Effector CD4-positive, alpha-beta T cell (primary cell): Measurements from ENCODE around the gene FNIP1.
"Not testable (repeated sequence)": the region's sequence is repeated elsewhere in the genome, so short reads cannot be mapped to it uniquely, and the experiment has no call there.

Experiments used
- DNase-seq: peaks from one replicate; pipeline ENCODE4 v3.0.0-alpha.2; 2020

The FNIP1 gene

DNA sequence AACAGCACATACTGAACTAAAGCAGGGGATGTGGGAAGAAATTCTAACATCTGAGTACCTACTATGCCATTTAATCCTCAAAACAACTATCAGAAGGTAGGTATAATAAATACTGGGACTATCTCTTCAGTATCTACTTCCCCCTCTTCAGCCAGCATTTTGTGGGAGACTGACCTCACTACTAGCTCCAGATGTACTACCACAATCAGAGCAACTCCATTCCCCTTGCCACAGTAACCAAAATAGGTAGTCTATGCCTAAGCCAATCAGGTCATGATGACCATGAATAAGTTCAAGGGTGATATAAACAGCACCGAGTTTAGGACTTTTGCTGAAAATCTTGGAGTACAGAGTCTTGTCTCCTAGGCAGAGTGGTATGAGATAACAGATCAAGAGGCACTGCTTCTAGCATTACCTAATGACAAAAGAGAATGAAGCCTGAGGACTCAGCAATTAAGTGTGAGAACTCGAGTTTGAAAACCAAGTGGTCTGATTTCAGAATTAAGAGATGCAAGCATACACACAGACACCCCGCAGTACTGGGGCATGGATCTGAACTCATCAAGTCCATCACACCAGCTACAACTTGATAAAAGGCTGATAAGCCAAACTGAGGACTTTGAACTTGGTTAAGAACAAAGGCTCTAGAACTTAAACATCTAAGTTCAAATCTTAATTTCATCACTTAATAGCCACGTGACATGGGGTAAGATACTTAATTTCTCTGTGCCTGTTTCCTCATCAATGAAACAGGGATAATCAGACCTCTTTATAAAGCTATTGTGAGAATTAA lies 9.7 kb downstream of the FNIP1 start:
- DNase-seq = no peak

DNA sequence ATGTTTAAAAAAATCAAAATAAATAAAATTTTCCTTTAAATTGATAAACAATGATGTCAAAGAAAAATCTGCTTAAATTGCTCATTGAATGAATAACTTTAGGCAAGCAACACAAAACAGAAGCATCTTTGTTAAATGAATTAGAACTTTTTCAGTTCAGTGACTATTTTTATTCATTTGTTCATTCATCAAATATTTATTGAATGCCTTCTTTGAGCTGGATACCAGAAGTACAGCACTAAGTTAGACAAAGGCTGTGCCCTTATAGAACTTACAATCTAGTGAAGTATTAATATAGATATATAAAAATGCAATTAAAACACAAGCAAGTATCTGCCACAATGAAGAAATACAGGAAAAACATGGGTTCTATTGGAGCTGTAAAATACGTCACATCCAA lies 10.8 kb downstream of the FNIP1 start:
- DNase-seq = no peak

DNA sequence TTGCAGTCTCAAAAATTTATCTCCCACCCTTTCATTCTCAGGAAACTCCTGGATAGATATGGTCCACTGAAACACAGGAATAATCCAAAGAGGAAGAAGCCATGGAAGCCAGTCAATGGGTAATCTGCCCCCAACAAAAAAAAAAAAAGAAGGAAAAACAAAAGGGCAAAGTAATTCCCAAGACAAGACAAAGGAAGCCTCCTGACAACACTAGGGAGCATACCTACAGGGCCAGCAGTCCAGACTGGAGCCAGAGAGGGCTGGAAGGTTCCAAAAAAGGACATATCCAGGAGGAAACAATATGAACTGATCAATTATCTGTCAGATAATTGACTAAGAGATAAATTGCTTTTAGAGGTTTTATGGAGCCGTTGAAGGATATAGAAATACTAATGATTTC lies 12.9 kb downstream of the FNIP1 start:
- no peak for DNase-seq

DNA sequence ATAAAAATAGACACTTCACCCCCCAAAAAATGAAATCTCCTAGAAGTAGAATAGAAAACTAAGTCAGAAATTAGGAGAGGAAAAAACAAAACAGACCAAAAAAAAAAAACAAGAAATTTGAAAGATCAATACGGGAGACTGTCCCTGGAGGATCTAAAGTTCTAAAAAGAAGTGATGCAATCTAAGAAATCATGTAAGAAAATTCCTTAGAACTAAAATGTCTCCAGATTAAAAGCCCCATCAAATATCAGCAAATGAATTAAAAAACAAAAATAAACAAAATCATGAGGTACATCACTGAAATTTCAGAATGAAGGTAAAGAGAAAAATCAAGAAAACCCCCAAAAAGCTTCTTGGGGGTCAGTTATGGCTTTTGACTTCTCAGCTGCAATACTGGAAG lies 13.5 kb downstream of the FNIP1 start:
- DNase-seq = no peak

DNA sequence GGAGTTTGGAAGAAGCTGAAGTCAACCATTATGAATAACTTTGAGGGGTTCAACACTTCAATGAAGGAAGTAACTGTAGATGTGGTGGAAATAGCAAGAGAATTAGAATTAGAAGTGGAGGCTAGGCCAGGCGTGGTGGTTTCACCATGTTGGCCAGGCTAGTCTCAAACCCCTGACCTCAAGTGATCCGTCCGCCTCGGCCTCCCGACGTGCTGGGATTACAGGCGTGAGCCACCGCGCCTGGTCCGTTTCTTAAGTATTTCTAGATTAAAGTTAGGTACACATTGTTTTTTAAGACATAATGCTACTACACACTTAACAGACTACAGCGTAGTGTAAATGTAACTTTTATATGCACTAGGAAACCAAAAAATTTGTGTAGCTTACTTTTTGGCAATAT lies 14.1 kb downstream of the FNIP1 start:
- no peak for DNase-seq

DNA sequence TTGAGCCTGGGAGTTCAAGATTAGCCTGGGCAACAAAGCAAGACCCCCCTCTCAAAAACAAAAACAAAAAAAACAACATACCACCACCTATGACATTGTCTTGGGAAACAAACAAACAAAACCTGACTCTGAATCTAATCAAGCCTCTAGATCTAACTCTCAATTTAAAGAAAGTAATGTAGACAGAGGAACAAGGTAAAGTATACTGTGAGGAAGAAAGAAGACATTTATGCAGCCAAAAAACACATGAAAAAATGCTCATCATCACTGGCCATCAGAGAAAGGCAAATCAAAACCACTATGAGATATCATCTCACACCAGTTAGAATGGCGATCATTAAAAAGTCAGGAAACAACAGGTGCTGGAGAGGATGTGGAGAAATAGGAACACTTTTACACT lies 18.7 kb downstream of the FNIP1 start:
- DNase-seq = not testable (repeated sequence)

DNA sequence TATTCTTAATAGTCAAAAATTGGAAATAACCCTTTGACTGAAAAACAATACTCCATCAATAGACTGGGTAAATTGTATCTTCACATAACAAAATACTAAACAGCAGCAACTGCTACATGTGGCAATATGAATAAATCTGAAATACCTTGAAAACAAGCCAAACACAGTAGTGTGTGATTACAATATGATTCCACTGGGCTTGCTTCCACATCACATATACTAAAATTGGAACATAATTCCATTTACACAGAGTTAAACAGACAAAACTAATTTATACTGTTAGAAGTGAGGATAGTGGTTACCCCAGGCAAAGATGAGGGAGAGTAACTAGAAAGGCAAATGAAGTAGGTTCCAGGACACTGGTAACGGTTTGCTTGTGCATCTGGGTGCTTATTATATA lies 20.4 kb downstream of the FNIP1 start:
- no peak for DNase-seq

DNA sequence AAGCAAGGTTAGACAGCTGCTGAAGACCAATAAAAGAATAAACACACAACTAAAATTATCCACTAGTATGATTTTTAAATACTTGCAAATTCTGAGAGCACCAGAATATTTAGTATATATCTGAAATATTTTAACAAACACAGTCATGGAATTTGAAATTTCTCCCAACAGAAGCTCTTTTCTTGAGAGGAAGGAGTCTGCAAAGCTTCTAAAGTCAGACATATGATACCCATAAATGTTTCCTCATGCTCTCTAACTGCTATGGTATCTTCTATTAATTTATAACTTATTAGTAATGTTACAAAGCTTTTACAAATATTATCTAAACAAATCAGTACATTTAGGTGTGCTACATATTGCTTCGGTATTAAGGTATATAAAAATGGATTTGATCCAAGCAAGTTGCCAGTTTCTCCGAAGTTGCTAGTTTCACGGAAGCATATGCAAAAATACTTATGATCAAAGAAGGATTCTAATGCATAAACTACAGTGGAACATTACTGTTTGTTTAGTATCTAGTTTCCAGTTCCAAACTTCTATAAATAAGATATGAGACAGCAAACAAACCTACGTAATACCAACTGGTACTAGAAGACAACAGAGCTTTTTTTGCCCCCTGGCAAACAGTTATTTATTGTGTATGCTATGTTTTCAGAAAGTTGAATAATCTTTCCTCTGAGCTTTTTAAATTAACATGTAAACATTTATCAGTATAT lies 22.0 kb downstream of the FNIP1 start:
- DNase-seq = no peak

DNA sequence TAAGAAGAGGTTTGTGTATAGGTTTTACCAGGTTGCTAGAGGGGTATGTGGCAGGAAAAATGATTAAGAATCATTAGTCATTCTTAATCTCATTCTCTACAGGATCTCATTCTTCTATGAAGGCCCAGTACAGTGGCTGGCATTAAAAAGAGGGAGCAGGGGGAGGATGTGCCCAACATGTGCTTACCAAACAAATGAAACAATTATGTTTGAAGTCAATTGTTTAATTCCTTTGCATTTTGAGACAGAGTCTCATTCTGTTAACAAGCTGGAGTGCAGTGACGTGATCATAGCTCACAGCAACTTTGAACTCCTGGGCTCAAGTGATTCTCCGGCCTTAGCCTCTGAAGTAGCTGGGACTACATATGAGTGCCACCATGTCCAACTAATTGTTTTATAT lies 23.0 kb downstream of the FNIP1 start:
- no peak for DNase-seq

DNA sequence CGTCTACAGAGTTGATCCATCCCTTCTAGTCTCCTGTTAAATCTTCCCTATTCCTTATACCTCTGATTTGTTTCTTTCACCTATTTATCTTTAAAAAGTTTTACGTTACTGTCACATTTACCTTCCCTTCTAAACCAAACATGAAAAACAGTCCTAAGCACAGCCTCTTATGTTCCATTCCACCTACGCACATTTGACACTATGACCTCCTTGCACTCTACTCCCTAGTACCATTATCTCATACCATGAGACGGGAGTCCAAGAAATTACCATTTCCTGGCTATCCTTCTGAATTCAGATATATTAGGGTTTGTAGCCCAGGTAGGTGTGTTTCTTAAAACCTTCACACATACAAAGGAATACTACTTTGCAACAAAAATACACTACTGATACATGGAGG lies 25.1 kb downstream of the FNIP1 start:
- DNase-seq = no peak

DNA sequence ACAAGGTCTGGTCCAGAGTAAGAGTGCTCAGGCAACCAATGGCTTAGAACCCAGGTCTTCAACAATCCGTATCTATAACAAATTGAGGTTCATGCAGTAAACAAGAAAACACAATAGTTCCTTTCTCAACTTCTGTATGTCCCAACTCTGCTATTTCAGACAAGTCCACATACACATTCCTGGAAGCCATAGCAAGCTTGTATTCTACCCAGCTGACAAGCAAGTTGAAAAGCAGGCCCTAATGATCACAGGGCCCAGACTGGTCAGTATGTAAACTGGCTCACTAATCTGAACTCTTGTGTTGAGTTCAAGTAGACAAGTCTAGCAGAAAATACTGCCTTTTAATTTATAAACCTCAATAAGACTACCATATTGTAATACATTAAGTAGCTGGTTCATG lies 26.9 kb downstream of the FNIP1 start:
- DNase-seq = no peak

DNA sequence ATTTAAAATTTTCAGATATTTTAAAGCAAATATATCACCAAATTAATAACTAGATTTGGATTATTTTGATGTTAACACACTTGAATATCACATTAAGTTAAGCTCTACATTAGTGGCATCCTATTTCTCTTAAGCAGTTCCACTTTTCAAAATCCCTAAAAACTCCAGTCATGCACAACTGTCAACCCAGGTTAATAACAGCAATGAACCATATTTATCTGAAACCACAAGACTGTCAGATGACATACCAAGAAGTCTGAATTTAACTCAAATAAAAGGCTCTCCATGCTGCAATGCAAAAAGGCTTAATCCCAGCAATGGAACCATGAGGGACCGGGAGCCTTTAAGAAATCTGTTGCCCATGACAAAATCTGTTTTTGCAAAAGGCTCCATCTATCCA lies 27.5 kb downstream of the FNIP1 start:
- no peak for DNase-seq

DNA sequence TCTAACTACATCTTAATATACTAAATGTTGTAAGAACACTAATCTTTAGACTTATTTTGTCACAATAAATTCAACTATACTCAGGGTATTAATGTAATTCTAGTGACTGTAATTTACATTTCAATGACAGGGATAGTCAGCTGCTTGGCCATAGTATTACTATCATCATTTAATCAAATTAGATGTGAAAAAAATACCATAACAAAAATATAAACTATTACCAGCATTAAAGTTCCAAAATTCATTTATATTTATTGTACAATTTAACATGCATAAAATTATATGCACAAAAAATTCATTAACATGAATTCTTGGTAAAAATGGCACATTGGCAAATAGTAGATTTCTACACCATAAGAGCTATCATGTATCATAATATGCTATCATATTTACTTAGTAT lies 28.9 kb downstream of the FNIP1 start:
- no peak for DNase-seq

DNA sequence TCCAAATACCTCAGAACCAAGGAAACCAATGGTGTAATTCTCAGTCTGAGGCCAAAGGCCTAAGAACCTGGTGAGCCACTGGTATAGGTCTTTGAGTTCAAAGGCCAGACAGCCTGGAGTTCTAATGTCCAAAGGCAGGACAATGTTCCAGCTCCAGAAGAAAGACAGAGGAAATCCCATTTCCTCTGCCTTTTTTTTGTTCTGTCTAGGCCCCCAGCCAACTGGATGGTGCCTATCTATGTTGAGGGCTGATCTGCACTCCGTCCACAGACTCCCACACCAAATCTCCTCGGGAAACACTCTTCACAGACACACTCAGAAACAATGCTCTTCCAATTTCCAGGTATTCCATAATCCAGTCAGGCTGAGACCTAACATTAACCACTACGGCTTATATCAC lies 30.1 kb downstream of the FNIP1 start:
- DNase-seq = no peak

DNA sequence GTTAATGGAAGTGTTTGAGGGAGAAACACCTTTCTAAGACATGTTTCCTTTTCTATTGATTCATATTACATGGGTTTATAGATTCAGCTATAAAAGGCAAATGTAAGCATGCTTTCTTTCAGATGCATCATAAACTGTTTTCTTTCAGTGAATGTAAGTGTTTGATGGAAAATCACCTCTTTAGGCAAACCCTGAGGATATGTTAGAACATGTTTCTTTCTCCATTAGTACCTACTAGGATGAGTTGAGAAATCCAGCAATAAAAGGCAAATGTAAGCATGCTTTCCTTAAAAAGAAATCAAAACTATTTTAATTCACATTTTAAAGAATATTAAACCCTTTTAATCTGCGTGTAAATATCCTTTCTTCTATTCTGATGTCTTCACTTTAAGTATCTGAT lies 31.6 kb downstream of the FNIP1 start:
- DNase-seq = no peak

DNA sequence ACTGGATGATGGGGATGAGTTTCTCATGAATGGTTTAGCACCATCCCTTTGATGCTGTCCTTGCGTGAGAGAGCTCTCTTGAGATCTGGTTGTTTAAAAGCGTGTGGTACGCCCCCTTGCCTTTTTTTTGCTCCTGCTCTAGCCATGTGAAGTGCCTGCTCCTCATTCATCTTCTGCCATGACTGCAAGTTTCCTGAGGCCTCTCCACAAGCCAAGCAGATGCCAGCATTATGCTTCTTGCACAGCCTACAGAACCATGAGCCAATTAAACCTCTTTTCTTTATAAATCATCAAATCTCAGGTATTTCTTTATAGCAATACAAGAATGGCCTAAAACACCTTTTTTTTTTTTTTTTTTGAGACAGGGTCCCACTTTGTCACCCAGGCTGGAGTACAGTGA lies 32.8 kb downstream of the FNIP1 start:
- DNase-seq = no peak

DNA sequence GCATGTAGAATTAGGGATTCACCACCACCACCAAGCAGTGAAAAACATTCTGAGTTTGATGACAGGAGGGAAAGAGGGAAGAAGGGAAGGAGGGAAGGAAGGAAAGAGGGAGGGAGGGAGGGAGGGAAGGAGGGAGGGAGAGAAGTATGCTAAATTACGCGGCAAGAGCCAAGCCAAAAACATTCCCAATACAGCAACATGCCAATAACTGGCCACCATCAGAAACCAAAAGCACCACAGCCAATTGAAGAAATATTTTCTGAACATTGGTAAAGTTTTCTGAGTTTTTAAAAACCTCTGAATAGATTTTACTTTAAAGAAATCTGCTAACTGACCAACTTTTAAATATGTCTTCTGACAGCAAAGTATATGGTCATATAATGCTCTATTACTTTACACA lies 36.0 kb downstream of the FNIP1 start:
- DNase-seq = no peak

DNA sequence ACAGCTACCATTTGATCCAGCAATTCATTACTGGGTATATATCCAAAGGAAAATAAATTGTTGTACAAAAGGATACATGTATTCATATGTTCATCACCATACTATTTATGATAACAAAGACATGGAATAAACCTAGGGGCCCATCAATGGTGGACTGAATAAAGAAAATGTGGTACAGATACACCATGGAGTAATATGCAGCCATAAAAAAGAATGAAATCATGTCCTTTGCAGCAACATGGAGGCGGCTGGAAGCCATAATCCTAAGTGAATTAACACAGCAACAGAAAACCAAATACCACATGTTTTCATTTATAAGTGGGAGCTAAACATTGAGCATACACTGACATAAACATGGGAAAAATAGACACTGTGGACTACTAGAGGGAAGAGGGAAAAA lies 37.1 kb downstream of the FNIP1 start:
- DNase-seq = no peak

DNA sequence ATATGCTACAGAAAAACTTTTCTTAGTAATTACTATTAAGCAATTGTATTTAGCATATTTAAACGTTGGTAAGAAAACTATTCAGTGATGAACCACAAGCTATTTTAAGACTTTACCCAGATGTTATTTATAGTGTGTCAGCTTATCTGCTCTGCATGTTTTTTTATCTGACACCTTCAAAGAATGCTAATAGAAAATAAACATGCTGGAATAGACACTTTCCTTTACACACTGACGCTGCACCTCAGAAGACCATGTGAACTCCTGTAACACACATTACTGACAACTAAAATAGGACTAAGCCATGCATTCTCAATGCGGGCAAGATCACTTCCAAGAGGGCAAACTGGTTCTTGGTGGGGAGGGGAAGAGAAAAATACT lies 38.3 kb downstream of the FNIP1 start:
- no peak for DNase-seq

DNA sequence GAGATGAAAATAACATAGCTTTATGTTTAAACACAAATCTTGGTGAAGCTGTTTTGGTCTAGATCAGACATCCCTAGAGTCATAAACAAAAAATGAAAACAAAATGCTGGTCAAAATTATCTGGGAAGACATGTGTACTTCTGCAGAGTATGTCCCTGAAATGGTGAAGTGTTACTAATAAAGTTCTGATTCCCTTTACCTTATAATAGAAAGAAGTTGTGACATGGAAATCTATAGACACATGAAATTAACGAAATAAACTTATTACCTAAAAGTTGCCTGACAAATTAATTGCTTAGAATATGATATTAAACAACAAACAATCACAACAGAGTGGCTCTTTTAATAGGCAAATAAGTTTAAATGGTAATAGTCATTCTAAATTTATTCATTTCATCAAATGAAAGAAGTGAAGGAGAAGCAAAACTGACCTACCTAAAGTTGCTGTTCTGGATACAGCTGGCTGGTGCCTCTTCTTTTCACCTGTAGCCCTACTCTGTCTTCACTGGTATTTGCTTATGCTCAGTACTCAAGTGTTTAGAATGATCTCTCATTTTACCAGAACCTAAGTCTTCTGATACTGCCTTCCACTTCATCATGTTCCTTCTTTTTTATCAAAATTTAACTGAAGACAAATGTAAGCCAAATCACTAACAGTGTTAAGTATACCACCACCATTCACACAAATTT lies 38.8 kb downstream of the FNIP1 start:
- DNase-seq = no peak

DNA sequence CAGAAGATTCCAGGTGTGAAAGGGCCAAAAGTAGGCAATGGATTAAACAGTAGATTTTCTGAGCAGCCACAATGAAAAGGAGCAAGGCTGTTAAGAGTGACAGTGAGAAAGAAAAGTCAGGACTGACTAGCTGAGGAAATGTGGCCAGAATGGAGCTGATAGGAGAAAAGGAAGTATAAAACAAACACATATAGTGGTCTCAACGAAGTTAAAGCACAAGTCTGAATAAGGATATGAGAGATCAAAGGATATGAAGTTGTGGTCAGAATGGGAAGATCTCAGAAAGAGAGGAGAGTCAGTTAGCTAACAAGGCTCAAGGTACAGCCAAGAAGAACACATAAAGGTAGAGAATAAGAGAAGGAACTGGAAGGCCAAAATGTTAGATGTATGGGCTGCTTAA lies 39.9 kb downstream of the FNIP1 start:
- no peak for DNase-seq

DNA sequence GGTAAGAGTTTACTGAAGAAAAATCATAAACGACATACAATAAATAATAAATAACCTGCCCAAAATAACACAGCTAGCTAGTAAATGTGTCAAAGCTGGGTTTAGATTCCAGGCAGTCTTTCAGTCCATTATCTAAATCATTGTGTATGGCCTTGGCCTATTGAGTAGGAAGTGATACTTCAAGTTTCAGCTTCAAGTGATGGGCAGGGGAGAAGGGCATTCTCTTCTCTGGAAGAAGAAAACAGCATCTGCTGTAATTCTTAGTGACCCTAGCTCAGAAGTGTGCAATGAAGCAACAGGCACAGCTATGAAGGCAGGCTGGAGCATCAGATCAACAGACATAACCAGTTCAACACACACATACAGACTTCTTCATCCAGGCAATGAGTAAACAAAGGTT lies 42.5 kb downstream of the FNIP1 start:
- no peak for DNase-seq

DNA sequence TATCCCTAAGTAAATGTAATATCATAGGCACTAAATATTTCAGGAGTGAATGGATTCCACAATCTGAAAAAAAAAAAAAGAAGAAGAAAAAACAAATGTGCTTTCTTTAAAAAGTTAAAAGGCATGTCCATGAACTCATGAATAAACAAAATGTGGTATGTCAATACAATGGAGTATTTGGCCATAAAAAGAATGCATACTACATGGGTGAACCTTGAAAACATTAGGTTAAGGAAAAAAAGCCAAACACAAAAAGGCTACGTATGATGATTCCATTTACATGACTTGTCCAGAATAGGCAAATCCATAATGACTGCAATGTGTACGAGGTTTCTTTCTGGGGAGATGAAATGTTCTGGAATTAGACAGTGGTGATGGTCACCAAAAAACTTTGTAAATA lies 45.3 kb downstream of the FNIP1 start:
- DNase-seq = no peak
